Urinary bladder (tissue), 2 donors: Measurements from ENCODE around the gene LRCOL1. TPM values are rescaled to one million over a fixed set of nuclear protein-coding genes. Genes with fewer than 3 reads are reported as not detected.

Experiments used
- polyA plus RNA-seq: library from polyadenylated mRNA; stranded (reverse); fragments of 200-250 nt; gene quantifications from one replicate; pipeline ENCODE4 v1.2.3, GENCODE V29; 2013
- small RNA-seq: library from RNA; depleted of rRNA; stranded (forward); fragments of <200 nt; gene quantifications from one replicate; pipeline ENCODE3, GENCODE V24; 2014
- total RNA-seq: library from RNA; depleted of rRNA; stranded (reverse); fragments of >200 nt; gene quantifications from one replicate; pipeline ENCODE4 v1.2.3, GENCODE V29; 2014
- donor health status: healthy.

The LRCOL1 gene
- total and polyA plus RNA-seq, 2 donors, result 0.15 TPM; not detected in 1

Small RNA genes within 50 kb of the gene (small RNA-seq; reads per million reads assigned to genes)
- gene MIR6763, result not detected

Other genes with a start within 250 kb of the LRCOL1 start
- gene FBRSL1, start 120.4 kb downstream of the LRCOL1 start, total RNA-seq, result 4.0 TPM
- 46.1 TPM for gene FBRSL1, start 120.4 kb downstream of the LRCOL1 start, polyA plus RNA-seq
- gene P2RX2, start 8.2 kb upstream of the LRCOL1 start, total RNA-seq, result not detected
- gene P2RX2, start 8.2 kb upstream of the LRCOL1 start, polyA plus RNA-seq, result 0.37 TPM
- gene POLE, start 76.8 kb upstream of the LRCOL1 start, total RNA-seq, result 49.7 TPM
- gene POLE, start 76.8 kb upstream of the LRCOL1 start, polyA plus RNA-seq, result 17.9 TPM
- gene PXMP2, start 77.0 kb upstream of the LRCOL1 start, total RNA-seq, result 17.4 TPM
- 31.2 TPM for gene PXMP2, start 77.0 kb upstream of the LRCOL1 start, polyA plus RNA-seq
- gene PGAM5, start 100.3 kb upstream of the LRCOL1 start, total RNA-seq, result 12.3 TPM
- 19.2 TPM for gene PGAM5, start 100.3 kb upstream of the LRCOL1 start, polyA plus RNA-seq
- gene ANKLE2, start 151.2 kb upstream of the LRCOL1 start, total RNA-seq, result 40.8 TPM
- 25.6 TPM for gene ANKLE2, start 151.2 kb upstream of the LRCOL1 start, polyA plus RNA-seq
- 64.4 TPM for gene GOLGA3, start 218.3 kb upstream of the LRCOL1 start, total RNA-seq
- gene GOLGA3, start 218.3 kb upstream of the LRCOL1 start, polyA plus RNA-seq, result 22.5 TPM